ENCODE measurements around the gene SYNM. TPM values are rescaled to one million over a fixed set of nuclear protein-coding genes. Genes with fewer than 3 reads are reported as not detected.

Gene SYNM
- total RNA-seq, 1 donor from 2014 or later = 37.7 TPM

DNA sequence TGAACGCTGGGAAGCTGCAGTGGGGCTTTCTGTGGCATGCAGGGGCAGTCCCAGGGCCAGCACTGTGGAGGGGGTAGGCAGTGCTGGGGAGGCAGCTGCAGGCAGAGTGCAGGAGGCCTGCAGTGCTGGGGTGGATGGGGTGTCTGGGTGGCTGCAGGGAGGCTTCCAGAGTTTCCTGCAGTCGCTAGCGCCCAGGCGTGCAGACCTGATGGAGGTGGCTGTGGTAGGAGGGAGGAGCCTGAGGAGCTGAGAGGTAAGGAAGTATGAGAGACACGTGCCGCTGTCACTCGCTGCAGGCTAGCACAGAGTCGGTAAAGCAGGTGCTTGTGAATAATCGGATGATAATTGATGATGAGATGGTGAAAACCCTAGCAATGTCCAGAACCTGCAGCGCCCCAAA lies 16.3 kb downstream of the SYNM start:
- no peak overlapping the region for H3K4me3 ChIP-seq
- H3K4me1 ChIP-seq = peaks cover 28 to 62% of the 10 kb centered on the region in 2 donors
- no peaks in the 10 kb centered on the region for H3K9me3 ChIP-seq
- TF ChIP-seq, protein P1, sequence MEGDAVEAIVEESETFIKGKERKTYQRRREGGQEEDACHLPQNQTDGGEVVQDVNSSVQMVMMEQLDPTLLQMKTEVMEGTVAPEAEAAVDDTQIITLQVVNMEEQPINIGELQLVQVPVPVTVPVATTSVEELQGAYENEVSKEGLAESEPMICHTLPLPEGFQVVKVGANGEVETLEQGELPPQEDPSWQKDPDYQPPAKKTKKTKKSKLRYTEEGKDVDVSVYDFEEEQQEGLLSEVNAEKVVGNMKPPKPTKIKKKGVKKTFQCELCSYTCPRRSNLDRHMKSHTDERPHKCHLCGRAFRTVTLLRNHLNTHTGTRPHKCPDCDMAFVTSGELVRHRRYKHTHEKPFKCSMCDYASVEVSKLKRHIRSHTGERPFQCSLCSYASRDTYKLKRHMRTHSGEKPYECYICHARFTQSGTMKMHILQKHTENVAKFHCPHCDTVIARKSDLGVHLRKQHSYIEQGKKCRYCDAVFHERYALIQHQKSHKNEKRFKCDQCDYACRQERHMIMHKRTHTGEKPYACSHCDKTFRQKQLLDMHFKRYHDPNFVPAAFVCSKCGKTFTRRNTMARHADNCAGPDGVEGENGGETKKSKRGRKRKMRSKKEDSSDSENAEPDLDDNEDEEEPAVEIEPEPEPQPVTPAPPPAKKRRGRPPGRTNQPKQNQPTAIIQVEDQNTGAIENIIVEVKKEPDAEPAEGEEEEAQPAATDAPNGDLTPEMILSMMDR (IDR thresholded peaks at IDR 0.05) = no peak
- intact Hi-C loops (cut with DNase I) = loop anchor here (5.0 kb wide), 1 partner anchor 51 kb away; no protein-coding TSS in a partner anchor
- no peaks in the 10 kb centered on the region for H3K27me3 ChIP-seq
- peak in 1 of 2 donors; percentile 52 for DNase-seq (ENCODE audit: low spot score in 2 of 2)
- H3K36me3 ChIP-seq = peaks cover 0 to 9% of the 10 kb centered on the region in 2 donors
- H3K27ac ChIP-seq = peak overlapping the region; percentile 35 to 97

- DNase-seq (ENCODE audit: low spot score in 2 of 2) = no peak
- Histone ChIP-seq H3K4me3 (no peak overlapping the region), H3K27ac (peak overlapping the region; percentile 97 to 98), H3K4me1 (peaks cover 29 to 59% of the 10 kb centered on the region in 2 donors), H3K36me3 (peaks cover 0 to 9% of the 10 kb centered on the region in 2 donors), H3K9me3 (no peaks in the 10 kb centered on the region), H3K27me3 (no peaks in the 10 kb centered on the region)
- TF ChIP-seq, protein P1 (IDR thresholded peaks at IDR 0.05) = no peak
- intact Hi-C loops (cut with DNase I) = loop anchor here (5.0 kb wide), 1 partner anchor 50 kb away; no protein-coding TSS in a partner anchor
Measured at GRCh38 chr15:99121691-99122410, 17.0 kb downstream of the SYNM start.

DNA sequence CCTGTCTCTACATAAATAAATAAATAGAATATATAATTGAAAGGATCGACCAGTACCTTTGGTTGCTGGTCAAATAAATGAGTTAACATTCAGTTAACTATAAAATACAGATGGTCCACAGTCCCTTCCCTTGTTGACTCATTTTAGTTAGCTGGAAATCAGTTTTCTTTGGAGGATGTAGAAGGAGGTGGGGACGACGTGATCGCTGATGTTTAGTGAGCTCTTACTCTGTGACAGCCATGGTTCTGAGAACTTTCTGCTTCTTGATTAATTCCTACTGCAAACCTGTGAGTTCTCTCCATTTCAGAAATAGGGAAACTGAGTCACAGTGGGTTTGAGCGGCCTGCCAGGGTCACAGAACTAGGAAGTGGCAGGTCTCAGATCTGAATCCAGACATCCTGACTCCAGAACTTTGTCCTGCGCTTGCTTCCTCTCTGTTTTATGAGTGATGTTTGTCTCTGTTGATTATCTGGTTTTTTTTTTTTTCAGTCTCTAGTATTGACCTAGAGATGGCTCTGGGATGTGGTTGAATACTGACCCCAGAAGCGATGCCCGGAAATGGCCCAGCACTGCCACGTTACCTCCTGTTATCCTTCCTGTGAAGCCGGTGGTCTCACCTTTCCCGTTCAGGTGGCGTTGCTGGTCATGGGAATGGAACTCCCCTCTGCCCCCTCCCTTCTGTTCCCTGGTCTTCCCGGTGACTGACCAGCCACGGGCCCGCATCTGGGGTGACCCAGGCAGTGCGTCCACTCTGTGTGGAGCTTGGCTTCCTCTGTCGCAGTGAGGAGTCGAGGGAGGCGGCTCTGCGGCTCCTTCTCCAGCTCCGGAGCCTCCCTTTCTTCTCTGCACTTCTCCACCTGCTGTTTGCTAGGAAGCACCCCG lies 18.2 kb downstream of the SYNM start:
- TF ChIP-seq, protein P1 (IDR thresholded peaks at IDR 0.05) = no peak
- Histone ChIP-seq H3K27ac (peak overlapping the region; percentile 97 to 98), H3K9me3 (no peaks in the 10 kb centered on the region), H3K4me3 (peak overlapping the region; percentile 11 to 59), H3K4me1 (peaks cover 27 to 48% of the 10 kb centered on the region in 2 donors), H3K36me3 (peaks cover 0 to 9% of the 10 kb centered on the region in 2 donors), H3K27me3 (no peaks in the 10 kb centered on the region)
- no peak for DNase-seq (ENCODE audit: low spot score in 2 of 2)
- intact Hi-C loops (cut with DNase I) = loop anchor here (5.0 kb wide), 1 partner anchor 49 kb away; no protein-coding TSS in a partner anchor

- peak overlapping the region; percentile 11 to 59 for H3K4me3 ChIP-seq
- H3K4me1 ChIP-seq = peaks cover 27 to 46% of the 10 kb centered on the region in 2 donors
- H3K36me3 ChIP-seq = peaks cover 0 to 9% of the 10 kb centered on the region in 2 donors
- DNase-seq (ENCODE audit: low spot score in 2 of 2) = peak; percentile 64 to 96
- peak overlapping the region; percentile 97 to 98 for H3K27ac ChIP-seq
- H3K9me3 ChIP-seq = no peaks in the 10 kb centered on the region
- TF ChIP-seq, protein P1 (IDR thresholded peaks at IDR 0.05) = no peak
- H3K27me3 ChIP-seq = no peaks in the 10 kb centered on the region
- intact Hi-C loops (cut with DNase I) = loop anchor here (5.0 kb wide), 1 partner anchor 48 kb away; no protein-coding TSS in a partner anchor
Measured at GRCh38 chr15:99123713-99124451, 19.0 kb downstream of the SYNM start.

GRCh38 chr15:99124641-99125040 lies 19.8 kb downstream of the SYNM start:
- Histone ChIP-seq H3K27ac (peak overlapping the region; percentile 97 to 98), H3K9me3 (no peaks in the 10 kb centered on the region), H3K27me3 (no peaks in the 10 kb centered on the region), H3K4me3 (peak overlapping the region in 1 of 2 donors; percentile 59), H3K4me1 (peaks cover 27 to 46% of the 10 kb centered on the region in 2 donors), H3K36me3 (peaks cover 0 to 4% of the 10 kb centered on the region in 2 donors)
- TF ChIP-seq, protein P1 (IDR thresholded peaks at IDR 0.05) = no peak
- intact Hi-C loops (cut with DNase I) = loop anchor here (1.0 to 5.0 kb wide), 3 partner anchors 18 to 48 kb away; no protein-coding TSS in a partner anchor
- DNase-seq (ENCODE audit: low spot score in 2 of 2) = peak in 1 of 2 donors; percentile 60
